HepG2 (cell line): ENCODE results near the gene RNPEPL1. TPM values are rescaled to one million over a fixed set of nuclear protein-coding genes. Genes with fewer than 3 reads are reported as not detected.
A peak's percentile ranks its signal among the peaks of the same experiment; 100 is the strongest.

ENCODE experiments used
- CAMTA2 ChIP-seq: sonication (generic); formaldehyde crosslinking; IDR thresholded peaks from 2 replicates; pipeline ENCODE4 v1.4.0; 2020; ENCODE audit warnings: mild to moderate bottlenecking, missing genetic modification reagents, borderline replicate concordance
- CHCHD3 ChIP-seq: sonication (generic); formaldehyde crosslinking; IDR thresholded peaks from 2 replicates; pipeline ENCODE4 v1.8.0; 2022; ENCODE audit warnings: mild to moderate bottlenecking, missing genetic modification reagents, moderate library complexity
- ELF1 ChIP-seq: sonication (generic); formaldehyde crosslinking; IDR thresholded peaks from 2 replicates; pipeline ENCODE4 v1.4.0; 2020; ENCODE audit warnings: missing genetic modification reagents
- MXI1 ChIP-seq: IDR thresholded peaks from 3 replicates; pipeline ENCODE4 v1.6.1; 2012; ENCODE audit warnings: low read depth, low read length, inconsistent platforms, borderline replicate concordance
- PRDM15 ChIP-seq: sonication (generic); formaldehyde crosslinking; IDR thresholded peaks from 2 replicates; pipeline ENCODE4 v1.4.0; 2020; ENCODE audit warnings: missing genetic modification reagents
- ZNF331 ChIP-seq: sonication (generic); formaldehyde crosslinking; IDR thresholded peaks from 2 replicates; pipeline ENCODE4 v1.4.0; 2020; ENCODE audit warnings: missing genetic modification reagents
- ZNF646 ChIP-seq: sonication (generic); formaldehyde crosslinking; IDR thresholded peaks from 2 replicates; pipeline ENCODE4 v1.9.0; 2021; ENCODE audit warnings: mild to moderate bottlenecking, missing genetic modification reagents
- ZNF713 ChIP-seq: sonication (generic); formaldehyde crosslinking; IDR thresholded peaks from 2 replicates; pipeline ENCODE4 v1.4.0; 2020; ENCODE audit warnings: mild to moderate bottlenecking, missing genetic modification reagents
- polyA plus RNA-seq, 8 experiments: library from polyadenylated mRNA; depleted of rRNA in 3 of 8; stranded (reverse) in 7 of 8; unstranded in 1 of 8; fragments of >200 nt; fragmentation: Illumina TruSeq in 4 of 8; extraction: Trizol in 4 of 8; gene quantifications; 2 replicates each; pipeline versions ENCODE4 v1.2.1 to v1.2.3, GENCODE V29; 2011 to 2016; ENCODE audit warnings: low read depth in 4 of 8, missing spikeins in 1 of 8, mixed read lengths in 1 of 8; ENCODE audit not compliant: insufficient read depth in 1 of 8
- total RNA-seq, 5 experiments: library from RNA; depleted of rRNA; stranded (reverse); fragments of >200 nt; fragmentation: Illumina TruSeq; extraction: Trizol; gene quantifications; 2 replicates each; pipeline ENCODE4 v1.2.3, GENCODE V29; 2016; ENCODE audit warnings: low read depth in 1 of 5
- TF ChIP-seq, protein P1 (sequence below): sonication (generic); formaldehyde crosslinking; IDR thresholded peaks from 2 replicates; pipeline ENCODE4 v1.4.0; 2020; ENCODE audit warnings: missing genetic modification reagents
- TF ChIP-seq, protein P2 (sequence below): sonication (generic); formaldehyde crosslinking; IDR thresholded peaks from 2 replicates; pipeline ENCODE4 v1.8.0; 2022; ENCODE audit warnings: mild to moderate bottlenecking, missing genetic modification reagents, moderate library complexity
- TF ChIP-seq, protein P3 (sequence below): sonication (generic); formaldehyde crosslinking; IDR thresholded peaks from 2 replicates; pipeline ENCODE4 v1.8.0; 2022; ENCODE audit warnings: mild to moderate bottlenecking, missing genetic modification reagents, moderate library complexity

The RNPEPL1 gene
- total and polyA plus RNA-seq, 2 of the 13 experiments (the other 11 are each of a cell fraction or from before 2014, with no cell fraction given): 13.0 to 18.0 TPM

GRCh38 chr2:240567872-240568677 lies at the start of gene RNPEPL1 (continued):
- TF ChIP-seq MXI1 (peak; percentile 81; the same call in 1 of the 3 replicates), ZNF713 (CRISPR knock-in tag) (no peak), CHCHD3 (CRISPR knock-in tag) (no peak), ZNF646 (CRISPR knock-in tag) (no peak), CAMTA2 (no peak), ZNF331 (CRISPR knock-in tag) (0 out of 2 replicates have a peak, but pooled peaks have one; percentile 7), ELF1 (CRISPR knock-in tag) (no peak), PRDM15 (CRISPR knock-in tag) (no peak)
- TF ChIP-seq, protein P1, sequence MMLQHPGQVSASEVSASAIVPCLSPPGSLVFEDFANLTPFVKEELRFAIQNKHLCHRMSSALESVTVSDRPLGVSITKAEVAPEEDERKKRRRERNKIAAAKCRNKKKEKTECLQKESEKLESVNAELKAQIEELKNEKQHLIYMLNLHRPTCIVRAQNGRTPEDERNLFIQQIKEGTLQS (CRISPR knock-in tag): no peak
- TF ChIP-seq, protein P2, sequence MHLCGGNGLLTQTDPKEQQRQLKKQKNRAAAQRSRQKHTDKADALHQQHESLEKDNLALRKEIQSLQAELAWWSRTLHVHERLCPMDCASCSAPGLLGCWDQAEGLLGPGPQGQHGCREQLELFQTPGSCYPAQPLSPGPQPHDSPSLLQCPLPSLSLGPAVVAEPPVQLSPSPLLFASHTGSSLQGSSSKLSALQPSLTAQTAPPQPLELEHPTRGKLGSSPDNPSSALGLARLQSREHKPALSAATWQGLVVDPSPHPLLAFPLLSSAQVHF (CRISPR knock-in tag): no peak
- TF ChIP-seq, protein P3, sequence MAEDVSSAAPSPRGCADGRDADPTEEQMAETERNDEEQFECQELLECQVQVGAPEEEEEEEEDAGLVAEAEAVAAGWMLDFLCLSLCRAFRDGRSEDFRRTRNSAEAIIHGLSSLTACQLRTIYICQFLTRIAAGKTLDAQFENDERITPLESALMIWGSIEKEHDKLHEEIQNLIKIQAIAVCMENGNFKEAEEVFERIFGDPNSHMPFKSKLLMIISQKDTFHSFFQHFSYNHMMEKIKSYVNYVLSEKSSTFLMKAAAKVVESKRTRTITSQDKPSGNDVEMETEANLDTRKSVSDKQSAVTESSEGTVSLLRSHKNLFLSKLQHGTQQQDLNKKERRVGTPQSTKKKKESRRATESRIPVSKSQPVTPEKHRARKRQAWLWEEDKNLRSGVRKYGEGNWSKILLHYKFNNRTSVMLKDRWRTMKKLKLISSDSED (CRISPR knock-in tag): no peak; the same call in 1 of the 2 replicates
